GM19351 (cell line): ENCODE measurements around the gene ZNF761.
"Not testable (repeated sequence)": the region's sequence is repeated elsewhere in the genome, so short reads cannot be mapped to it uniquely, and the experiment has no call there.

Experiments
- ATAC-seq: cut with Tn5 transposase; IDR thresholded peaks from one replicate; pipeline ENCODE4 v1.9.1; 2021; ENCODE audit warnings: mild to moderate bottlenecking, moderate library complexity; ENCODE audit not compliant: unreplicated experiment

ZNF761 gene

DNA sequence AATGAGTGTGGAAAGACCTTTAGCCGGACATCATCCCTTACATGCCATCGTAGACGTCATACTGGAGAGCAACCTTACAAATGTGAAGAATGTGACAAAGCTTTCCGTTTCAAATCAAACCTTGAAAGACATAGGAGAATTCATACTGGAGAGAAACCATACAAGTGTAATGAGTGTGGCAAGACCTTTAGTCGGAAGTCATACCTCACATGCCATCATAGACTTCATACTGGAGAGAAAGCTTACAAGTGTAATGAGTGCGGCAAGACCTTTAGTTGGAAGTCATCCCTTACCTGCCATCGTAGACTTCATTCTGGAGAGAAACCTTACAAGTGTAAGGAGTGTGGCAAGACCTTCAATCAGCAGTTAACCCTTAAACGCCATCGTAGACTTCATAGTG, 24.0 kb downstream of the ZNF761 start:
- no peak for ATAC-seq

DNA sequence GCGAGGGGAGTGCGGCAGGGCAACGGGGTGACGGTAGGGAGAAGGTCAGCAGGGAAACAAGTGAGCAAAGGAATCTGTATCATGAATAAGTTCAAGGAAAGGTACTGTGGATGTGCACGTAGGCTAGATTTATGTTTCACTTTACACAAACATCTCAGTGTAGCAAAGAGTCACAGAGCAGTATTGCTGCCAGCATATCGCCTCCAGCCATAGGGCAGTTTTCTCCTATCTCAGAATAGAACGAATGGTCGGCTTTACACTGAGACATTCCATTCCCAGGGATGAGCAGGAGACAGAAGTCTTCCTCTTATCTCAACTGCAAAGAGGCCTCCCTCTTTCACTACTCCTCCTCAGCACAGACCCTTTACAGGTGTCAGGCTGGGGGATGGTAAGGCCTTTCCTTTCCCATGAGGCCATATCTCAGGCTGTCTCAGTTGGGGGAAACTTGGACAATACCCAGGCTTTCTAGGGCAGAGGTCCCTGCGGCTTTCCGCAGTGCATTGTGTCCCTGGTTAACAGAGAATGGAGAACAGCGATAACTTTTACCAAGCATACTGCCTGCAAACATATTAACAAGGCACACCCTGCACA, 28.4 kb downstream of the ZNF761 start:
- ATAC-seq: not testable (repeated sequence)

DNA sequence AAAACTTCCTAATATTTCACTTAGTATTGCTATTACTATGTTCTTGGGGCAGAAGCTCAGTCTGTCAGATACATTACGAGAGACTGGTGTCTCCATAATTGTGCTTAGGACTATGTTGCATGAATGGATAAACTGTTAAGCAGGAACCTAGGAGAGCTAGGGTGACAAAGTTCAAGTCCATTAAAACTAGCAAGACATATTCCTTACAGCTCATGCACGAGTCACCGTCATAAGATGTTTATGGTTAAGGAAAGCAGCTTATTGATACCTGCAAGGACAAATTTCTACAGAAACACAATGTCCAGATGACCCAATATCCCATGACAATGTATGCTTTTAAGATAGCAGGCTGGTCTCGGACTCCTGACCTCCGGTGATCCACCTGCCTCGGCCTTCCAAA, 30.1 kb downstream of the ZNF761 start:
- ATAC-seq: no peak

DNA sequence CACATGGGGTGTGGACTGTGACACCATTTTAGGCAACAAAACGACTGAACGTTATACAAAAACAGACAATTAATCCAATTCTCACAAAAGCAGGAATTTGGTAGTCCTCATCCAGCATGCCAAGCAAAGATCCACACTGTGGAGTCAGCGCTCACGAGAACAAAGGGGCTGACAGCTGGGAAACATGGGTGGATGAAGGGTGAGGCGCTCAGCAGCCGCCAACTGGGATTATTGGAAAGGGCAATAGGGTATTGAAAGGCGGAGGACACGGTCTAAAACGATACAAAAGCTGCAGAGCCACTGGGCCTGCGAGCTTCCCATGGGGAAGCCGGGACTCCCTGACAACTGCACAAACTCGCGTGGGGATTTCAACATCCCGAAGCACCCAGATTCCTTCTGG, 31.1 kb downstream of the ZNF761 start:
- no peak for ATAC-seq

DNA sequence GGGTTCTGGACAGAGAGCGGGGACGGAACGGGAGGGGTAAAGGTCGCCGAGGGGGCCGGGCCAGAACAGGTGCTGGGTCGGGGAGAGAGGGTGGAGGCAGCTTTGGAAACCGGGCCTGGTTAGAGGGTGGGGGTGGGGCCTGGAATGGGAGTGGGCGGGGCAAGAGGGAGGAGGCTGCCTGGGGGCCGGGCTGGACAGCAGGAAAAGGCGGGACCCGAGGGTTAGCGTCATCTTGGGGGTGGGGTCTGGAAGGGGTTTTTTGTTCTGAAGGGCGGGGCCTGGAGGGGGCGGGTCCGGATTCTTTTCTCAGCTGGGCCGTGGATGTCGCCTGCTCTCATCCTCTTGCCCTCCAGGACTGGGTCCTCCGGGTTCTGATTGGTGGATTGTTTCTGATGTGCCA, 31.5 kb downstream of the ZNF761 start:
- ATAC-seq: no peak

DNA sequence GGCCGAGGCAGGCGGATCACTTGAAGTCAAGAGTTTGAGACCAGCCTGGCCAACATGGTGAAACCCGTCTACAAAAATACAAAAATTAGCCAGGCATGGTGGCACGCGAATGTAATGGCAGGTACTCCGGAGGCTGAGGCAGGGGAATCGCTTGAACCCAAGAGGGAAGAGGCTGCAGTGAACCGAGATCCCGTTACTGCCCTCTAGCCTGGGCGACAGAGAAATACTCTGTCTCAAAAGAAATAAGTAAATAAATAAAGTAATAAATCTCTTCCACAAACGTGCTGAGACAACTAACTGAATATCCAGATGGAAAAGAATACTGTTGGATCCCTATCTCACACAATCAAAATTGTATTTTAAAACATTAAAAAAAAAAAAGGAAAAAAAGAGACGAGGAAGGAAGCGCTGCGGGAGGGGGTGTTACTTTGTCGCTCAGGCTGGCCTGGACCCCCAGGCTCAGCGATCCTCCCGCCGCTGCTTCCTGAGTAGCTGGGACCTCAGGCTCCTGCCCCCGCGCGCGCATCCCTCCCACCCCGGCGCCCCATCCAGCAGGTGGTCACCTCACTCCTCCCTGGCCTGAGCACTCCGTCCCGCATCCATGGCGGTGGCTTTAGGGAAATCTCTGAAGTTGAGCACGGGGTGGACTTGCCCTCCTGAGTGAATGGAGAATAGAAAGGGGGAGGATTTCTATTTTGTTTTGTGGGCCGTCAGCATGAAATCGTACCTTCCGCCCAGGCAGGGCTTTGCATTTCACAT, 35.1 kb downstream of the ZNF761 start:
- ATAC-seq: no peak

DNA sequence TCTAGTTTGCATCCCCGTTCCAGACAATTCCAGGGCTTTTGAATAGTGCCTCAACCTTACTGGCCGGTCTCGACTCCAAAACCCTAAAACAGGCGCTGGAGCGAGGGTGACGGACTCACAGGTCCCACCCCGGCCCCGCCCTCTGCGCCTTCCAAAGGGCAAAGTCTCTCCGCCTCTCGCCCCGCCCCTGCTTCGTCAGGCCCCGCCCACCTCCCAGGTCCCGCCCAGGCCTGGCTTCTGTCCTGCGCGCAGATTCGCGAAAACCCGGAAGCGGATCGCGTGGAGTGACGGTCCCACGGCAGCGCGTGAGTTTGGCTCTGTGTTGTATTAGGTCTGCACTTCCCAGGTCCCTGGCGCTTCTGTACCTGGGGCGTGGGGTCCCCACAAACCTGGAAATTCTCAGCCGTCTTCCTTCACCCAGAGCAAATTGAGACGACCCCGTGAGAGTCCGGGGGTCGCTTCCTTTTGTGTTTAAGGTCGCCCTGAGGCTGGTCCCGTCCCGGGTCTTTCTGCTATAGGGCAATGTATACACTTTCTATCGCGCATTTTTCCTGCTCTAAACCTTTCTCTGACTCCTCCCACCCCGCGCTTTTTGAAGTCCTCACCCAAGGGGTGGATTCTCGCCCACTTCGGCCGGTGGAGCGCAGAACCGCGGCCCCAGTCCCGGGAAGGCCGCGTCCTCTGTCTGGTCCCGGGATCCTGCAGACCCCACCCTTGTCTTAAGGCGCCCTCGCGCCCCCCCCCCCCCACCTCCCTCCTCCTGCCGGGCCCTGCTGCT, 35.9 kb downstream of the ZNF761 start, which contains the start of gene ZNF813:
Gene ZNF813 (plus strand): TSS at position 249 of the 778 bp plus-strand sequence. CDS start 16,090 bp downstream, outside the sequence.
- peak; percentile 90 for ATAC-seq

DNA sequence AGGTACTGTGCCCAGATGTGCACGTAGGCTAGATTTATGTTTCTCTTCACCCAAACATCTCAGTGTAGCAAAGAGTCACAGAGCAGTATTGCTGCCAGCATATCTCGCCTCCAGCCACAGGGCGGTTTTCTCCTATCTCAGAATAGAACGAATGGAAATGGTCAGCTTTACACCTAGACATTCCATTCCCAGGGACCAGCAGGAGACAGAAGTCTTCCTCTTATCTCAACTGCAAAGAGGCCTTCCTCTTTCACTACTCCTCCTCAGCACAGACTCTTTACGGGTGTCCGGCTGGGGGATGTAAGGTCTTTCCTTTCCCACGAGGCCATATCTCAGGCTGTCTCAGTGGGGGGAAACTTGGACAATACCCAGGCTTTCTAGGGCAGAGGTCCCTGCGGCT, 36.8 kb downstream of the ZNF761 start:
- ATAC-seq: not testable (repeated sequence)

DNA sequence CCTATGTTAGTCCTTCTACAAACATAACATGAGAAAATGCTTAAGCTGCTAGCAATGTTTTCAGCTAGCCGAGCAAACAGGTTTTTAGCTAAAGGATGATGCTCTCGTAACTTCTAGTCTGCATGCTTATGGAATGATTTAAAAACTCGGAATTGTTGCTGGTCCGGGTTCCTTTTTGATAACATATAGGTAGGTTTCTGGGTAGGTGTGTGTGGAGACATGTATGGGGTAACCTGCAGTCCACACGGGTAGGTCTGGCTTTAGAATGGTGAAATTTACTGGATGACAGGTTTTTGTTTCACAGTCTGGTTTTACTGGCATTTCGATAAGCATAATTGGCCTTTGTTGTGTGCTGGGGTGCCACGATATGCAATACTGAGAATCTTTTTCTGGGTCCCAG, 40.1 kb downstream of the ZNF761 start:
- ATAC-seq: no peak

DNA sequence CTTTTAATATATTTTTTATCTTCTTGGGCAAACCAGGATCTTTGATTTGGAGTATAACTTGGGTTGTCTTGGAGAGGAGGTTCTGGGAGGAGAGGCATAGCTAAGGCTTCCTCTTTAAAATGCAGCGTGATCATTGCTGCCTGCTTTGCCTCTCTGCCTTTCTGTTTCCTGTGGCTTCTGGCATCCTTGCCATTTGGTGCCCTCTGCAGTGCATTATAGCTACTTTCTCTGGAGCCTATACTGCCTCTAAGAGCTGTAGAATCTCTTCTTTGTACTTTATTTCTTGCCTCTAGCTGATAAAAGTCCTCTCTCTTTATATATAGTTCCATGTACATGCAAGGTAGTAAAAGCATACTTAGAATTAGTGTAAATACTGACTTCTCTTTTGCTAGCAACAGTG, 43.0 kb downstream of the ZNF761 start:
- not testable (repeated sequence) for ATAC-seq

DNA sequence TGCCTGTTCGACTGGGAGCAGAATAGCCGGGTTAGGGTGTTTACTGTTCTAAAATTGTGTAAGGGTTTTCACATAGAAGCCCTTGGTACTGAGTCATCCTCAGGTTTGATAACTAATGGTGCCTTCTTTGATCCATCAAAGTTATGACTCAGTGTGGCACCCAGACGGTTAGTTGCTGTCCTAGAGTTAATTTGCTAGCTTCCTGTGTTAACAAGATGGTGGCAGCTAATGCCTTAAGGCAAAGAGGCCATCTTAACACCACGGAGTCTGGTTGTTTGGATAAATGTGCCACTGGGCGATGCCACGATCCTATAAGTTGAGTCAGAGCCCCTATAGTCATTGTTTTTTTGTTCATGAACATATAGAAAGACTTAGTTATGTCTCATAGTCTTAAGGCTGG, 43.7 kb downstream of the ZNF761 start:
- ATAC-seq: not testable (repeated sequence)

DNA sequence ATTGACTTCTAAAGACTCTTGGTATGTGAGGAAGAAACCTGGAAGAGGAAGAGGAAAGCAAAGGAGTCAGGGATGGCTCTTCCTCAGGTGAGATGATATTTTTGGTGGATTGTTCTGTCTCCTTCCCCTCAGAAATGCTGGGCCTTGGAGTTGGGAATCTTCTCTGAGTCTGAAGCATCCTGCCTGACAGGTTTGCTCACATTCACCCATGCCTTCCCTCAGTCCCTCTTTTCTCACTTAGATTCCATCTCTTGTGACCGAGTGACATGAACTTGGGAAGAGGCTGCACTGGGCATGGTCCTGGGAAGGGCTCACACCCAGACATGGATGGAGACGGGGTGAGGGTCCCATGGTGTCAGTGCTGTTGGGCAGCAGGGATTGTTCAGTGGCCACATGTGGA, 52.0 kb downstream of the ZNF761 start:
- not testable (repeated sequence) for ATAC-seq

DNA sequence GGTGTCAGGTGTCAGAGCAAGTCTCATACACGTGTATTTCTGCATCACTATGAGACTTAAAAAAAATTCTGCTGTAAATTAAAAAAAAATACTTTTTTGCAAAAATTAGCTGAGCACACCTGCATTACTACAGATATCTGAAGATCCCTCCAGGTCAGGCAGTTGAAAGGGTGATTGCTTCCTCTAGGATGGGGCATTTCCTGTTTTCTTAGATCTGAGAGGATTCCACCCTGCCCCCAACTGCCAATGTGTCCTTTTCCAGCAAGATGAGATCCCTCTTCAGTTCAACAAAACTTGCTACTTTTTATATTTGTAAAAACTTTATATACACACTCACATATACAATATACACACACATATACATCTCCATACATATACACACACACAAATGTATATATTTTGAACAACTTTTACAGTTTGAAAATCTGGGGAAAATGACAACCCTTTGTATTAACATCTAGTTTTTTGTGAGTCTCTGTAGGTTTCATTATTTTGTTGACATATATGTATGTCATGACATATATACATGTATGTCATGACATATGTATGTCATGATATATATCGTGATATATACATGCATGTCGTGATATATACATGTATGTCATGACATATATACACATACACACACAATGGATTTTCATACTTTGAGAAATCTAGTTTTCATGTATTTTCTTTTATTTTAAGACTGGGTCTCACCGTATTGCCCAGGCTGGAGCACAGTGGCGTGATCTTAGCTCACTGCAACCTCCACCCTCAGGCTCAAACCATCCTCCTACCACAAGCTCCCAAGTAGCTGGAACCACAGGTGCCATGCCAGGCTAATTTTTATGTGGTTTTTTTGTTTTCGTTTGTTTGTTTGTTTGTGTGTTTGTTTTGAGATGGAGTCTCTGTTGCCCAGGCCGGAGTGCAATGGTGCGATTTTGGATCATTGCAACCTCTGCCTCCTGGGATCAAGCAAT, 53.5 kb downstream of the ZNF761 start:
- ATAC-seq: no peak

DNA sequence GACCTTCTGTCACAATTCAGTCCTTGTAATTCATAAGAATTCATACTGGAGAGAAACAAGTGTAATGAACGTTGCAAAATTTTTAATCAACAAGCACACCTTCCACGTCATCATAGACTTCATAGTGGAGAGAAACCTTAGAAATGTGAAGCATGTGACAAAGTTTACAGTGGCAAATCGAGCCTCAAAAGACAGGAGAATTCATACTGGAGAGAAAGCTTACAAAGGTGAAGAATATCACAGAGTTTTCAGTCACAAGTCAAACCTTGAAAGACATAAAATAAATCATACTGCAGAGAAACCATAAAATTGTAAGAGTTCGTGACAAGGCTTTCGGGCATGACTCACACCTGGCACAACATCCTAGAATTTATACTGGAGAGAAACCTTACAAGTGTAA, 60.4 kb downstream of the ZNF761 start:
- no peak for ATAC-seq

DNA sequence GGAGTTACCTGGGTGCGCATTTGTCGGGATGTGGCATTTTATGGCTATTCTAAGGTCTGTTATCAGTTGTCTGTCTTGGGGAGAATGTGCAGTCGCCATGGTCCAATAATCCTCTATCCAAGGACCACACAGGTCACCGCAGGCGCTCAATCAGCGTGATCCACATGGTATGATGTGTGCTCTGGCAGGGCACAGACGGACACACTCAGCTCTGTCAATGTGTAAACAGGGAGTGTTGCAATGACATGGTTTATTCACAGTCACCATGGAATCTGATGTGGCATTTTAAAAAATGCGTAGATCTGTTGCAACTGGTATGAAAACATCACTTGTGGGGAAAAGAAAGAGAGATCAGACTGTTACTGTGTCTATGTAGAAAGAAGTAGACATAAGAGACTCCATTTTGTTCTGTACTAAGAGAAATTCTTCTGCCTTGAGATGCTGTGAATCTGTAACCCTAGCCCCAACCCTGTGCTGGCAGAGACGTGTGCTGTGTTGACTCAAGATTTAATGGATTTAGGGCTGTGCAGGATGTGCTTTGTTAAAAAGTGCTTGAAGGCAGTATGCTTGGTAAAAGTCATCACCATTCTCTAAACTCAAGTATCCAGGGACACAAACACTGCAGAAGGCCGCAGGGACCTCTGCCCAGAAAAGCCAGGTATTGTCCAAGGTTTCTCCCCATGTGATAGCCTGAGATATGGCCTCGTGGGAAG, 65.7 kb downstream of the ZNF761 start:
- not testable (repeated sequence) for ATAC-seq

DNA sequence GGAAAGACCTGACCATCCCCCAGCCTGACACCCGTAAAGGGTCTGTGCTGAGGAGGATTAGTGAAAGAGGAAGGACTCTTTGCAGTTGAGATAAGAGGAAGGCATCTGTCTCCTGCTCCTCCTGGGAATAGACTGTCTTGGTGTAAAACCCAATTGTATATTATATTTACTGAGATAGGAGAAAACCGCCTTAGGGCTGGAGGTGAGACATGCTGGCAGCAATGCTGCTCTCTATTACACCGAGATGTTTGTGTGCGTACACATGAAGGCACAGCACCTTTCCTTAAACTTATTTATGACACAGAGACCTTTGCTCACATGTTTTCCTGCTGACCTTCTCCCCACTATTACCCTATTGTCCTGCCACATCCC, 66.2 kb downstream of the ZNF761 start:
- not testable (repeated sequence) for ATAC-seq

DNA sequence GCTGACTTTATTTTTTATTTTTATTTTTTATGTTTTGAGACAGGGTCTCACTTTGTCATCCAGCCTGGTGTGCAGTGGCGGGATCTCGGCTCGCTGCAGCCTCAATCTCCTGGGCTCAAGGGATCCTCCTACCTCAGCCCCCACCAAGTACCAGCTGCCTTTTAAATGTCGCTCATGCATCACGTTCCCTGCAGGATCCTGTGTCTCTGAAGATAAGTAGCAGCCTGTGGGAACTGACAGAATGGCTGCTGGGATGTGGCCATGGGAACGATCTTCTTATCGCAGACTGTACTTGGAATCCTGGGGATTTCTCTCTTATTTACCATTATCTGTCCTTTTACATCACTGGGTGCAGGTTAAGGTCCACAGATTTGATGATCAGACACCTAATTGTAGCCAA, 71.4 kb downstream of the ZNF761 start:
- not testable (repeated sequence) for ATAC-seq

DNA sequence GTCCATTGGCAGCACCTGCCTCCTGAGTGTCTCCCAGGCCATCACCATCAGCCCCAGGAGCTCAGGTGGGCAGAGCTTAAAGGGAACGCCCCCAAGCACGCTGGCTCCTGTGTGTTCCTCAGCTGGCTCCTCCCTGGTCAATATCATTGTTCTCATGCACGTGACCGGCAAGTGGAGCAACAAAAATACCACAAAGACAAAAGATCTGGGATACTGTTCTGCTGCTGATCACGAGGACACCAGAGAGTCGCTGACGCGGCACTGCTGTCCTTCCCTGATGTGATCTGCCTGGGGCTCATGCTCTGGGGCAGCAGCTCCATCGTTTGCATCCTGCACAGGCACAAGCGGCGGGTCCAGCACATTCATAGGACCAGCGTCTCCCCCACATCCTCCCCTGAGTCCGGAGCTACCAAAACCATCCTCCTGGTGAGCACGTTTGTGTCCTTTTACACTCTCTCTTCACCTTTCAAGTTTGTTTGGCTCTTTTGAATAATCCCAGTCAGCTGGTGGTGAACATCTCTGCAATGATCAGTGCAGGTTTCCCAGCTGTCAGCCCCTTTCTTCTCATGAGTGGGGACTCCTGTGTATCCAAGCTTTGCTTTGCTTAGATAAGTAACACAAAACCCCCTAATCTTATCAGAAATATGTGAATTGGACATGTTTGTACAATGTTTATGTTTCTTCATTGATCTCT, 72.0 kb downstream of the ZNF761 start:
- ATAC-seq: not testable (repeated sequence)

DNA sequence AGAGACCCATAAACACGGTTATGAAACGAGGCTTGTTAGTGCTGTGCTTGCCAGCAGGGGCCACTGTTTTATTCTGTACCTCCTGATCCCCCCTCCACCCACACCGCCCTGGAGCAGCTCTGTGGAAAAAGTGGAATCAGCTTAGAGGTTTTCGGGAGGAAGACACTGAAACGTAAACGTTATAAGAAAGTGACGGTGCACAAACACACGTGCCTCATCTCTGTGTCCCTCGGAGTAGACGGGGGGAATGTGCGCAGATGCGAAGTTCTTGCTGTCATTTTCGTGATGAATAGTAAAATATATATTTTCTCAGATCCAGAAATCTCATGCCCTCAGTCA, 72.5 kb downstream of the ZNF761 start:
- ATAC-seq: not testable (repeated sequence)

DNA sequence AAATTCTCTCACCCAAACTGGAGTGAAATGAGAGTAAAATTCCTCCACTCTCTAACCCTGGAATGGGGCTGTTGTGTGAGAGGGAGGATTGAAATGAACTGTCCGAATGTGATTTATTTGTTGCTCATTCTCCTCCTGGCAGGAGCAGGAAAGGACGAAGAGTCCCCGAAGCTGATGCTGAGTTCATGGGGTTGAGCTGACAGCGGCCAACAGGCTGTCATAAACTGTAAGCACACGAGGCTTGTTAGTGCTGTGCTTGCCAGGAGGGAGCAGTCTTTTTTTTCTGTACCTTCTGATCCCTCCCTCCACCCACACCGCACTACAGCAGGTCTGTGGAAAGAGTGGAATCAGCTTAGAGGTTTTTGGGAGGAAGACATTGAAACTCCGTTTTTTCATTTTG, 73.1 kb downstream of the ZNF761 start:
- no peak for ATAC-seq
